ENCODE measurements around the gene TNC.
"Not testable (repeated sequence)": the region's sequence is repeated elsewhere in the genome, so short reads cannot be mapped to it uniquely, and the experiment has no call there.

The TNC gene

GRCh38 chr9:115138151-115138550 is 20.2 kb upstream of the TNC start:
- ChIA-PET POLR2A (no interaction called here), CTCF (no interaction called here)
- TF ChIP-seq ZNF384 (IDR thresholded peaks at IDR 0.05), result no peak
- TF ChIP-seq FOXA1 (IDR thresholded peaks at IDR 0.05), result no peak
- no peak for TF ChIP-seq BHLHE40 (IDR thresholded peaks at IDR 0.05; ENCODE audit: borderline replicate concordance)
- no peak for TF ChIP-seq ARNT (IDR thresholded peaks at IDR 0.05)
- no peak for TF ChIP-seq SP1 (IDR thresholded peaks at IDR 0.05)
- no peak for TF ChIP-seq NFRKB (IDR thresholded peaks at IDR 0.05)
- TF ChIP-seq FOXM1 (IDR thresholded peaks at IDR 0.05; ENCODE audit: borderline replicate concordance), result no peak
- no peak for TF ChIP-seq ELF4 (IDR thresholded peaks at IDR 0.05)
- no peak for TF ChIP-seq SUZ12 (IDR thresholded peaks at IDR 0.05)
- TF ChIP-seq PKNOX1 (IDR thresholded peaks at IDR 0.05), result no peak
- TF ChIP-seq FOXK2 (IDR thresholded peaks at IDR 0.05), result no peak
- no peak for TF ChIP-seq TARDBP (IDR thresholded peaks at IDR 0.05)
- TF ChIP-seq CTBP1 (IDR thresholded peaks at IDR 0.05; ENCODE audit: borderline replicate concordance), result no peak
- no peak for TF ChIP-seq HDGF (IDR thresholded peaks at IDR 0.05; ENCODE audit: borderline replicate concordance)
- TF ChIP-seq L3MBTL2 (conservative IDR thresholded peaks at IDR 0.05), result no peak
- TF ChIP-seq LEF1 (IDR thresholded peaks at IDR 0.05; ENCODE audit: borderline replicate concordance), result no peak
- no peak for DNase-seq (ENCODE audit: extremely low spot score)

GRCh38 chr9:115137526-115137925 is 19.6 kb upstream of the TNC start:
- POLR2A ChIA-PET, result no interaction called here
- no peak for TF ChIP-seq SUZ12 (IDR thresholded peaks at IDR 0.05)
- TF ChIP-seq FOXM1 (IDR thresholded peaks at IDR 0.05; ENCODE audit: borderline replicate concordance), result no peak
- no peak for TF ChIP-seq SP1 (IDR thresholded peaks at IDR 0.05)
- TF ChIP-seq LEF1 (IDR thresholded peaks at IDR 0.05; ENCODE audit: borderline replicate concordance), result no peak
- TF ChIP-seq FOXK2 (IDR thresholded peaks at IDR 0.05), result no peak
- CTCF ChIA-PET, result no interaction called here
- DNase-seq (ENCODE audit: extremely low spot score), result no peak

GRCh38 chr9:115135821-115136778 is 18.1 kb upstream of the TNC start:
- ChIA-PET CTCF (interaction anchor here (1.0 kb wide), 1 partner anchor 32 kb away, joined by 3 read pairs; no protein-coding TSS in a partner anchor), POLR2A (no interaction called here)
- no peak for DNase-seq (ENCODE audit: extremely low spot score)
- TF ChIP-seq BHLHE40 (IDR thresholded peaks at IDR 0.05; ENCODE audit: borderline replicate concordance) (no peak), FOXM1 (IDR thresholded peaks at IDR 0.05; ENCODE audit: borderline replicate concordance) (no peak), TARDBP (IDR thresholded peaks at IDR 0.05) (no peak), NFRKB (IDR thresholded peaks at IDR 0.05) (no peak), LEF1 (IDR thresholded peaks at IDR 0.05; ENCODE audit: borderline replicate concordance) (no peak), FOXK2 (IDR thresholded peaks at IDR 0.05) (no peak), SP1 (IDR thresholded peaks at IDR 0.05) (no peak), PKNOX1 (IDR thresholded peaks at IDR 0.05) (no peak), SUZ12 (IDR thresholded peaks at IDR 0.05) (no peak), FOXA1 (IDR thresholded peaks at IDR 0.05) (no peak)

GRCh38 chr9:115134941-115135340 is 17.0 kb upstream of the TNC start:
- POLR2A ChIA-PET, result no interaction called here

GRCh38 chr9:115133649-115134048 is 15.7 kb upstream of the TNC start:
- DNase-seq (ENCODE audit: extremely low spot score), result no peak
- TF ChIP-seq LEF1 (IDR thresholded peaks at IDR 0.05; ENCODE audit: borderline replicate concordance) (no peak), FOXK2 (IDR thresholded peaks at IDR 0.05) (no peak), SP1 (IDR thresholded peaks at IDR 0.05) (no peak), HDGF (IDR thresholded peaks at IDR 0.05; ENCODE audit: borderline replicate concordance) (no peak), ZNF384 (IDR thresholded peaks at IDR 0.05) (no peak), TARDBP (IDR thresholded peaks at IDR 0.05) (no peak), PKNOX1 (IDR thresholded peaks at IDR 0.05) (no peak)
- ChIA-PET CTCF (no interaction called here), POLR2A (interaction anchor here (0.6 kb wide), 1 partner anchor 16 kb away, joined by 3 read pairs; the partner anchor contains the start of gene TNC)

More at GRCh38 chr9:115134941-115135340, 17.0 kb upstream of the TNC start:
- CTCF ChIA-PET, result no interaction called here
- DNase-seq (ENCODE audit: extremely low spot score), result no peak
- TF ChIP-seq LEF1 (IDR thresholded peaks at IDR 0.05; ENCODE audit: borderline replicate concordance) (no peak), ARNT (IDR thresholded peaks at IDR 0.05) (no peak)

GRCh38 chr9:115132648-115133047 is 14.7 kb upstream of the TNC start:
- DNase-seq (ENCODE audit: extremely low spot score), result peak; percentile 7
- ChIA-PET POLR2A (no interaction called here), CTCF (interaction anchor here (0.6 to 1.0 kb wide), 2 partner anchors 14 to 19 kb away, joined by 3 read pairs; no protein-coding TSS in a partner anchor)
- TF ChIP-seq NFRKB (IDR thresholded peaks at IDR 0.05), result no peak
- TF ChIP-seq SUZ12 (IDR thresholded peaks at IDR 0.05), result no peak

- CTCF ChIA-PET, result no interaction called here
- POLR2A ChIA-PET, result no interaction called here
- no peak for DNase-seq (ENCODE audit: extremely low spot score)
- TF ChIP-seq SP1 (IDR thresholded peaks at IDR 0.05) (no peak), FOXK2 (IDR thresholded peaks at IDR 0.05) (no peak), HDGF (IDR thresholded peaks at IDR 0.05; ENCODE audit: borderline replicate concordance) (no peak), ARNT (IDR thresholded peaks at IDR 0.05) (no peak)
These were observed 12.2 kb upstream of the TNC start for GRCh38 chr9:115130176-115130575.

- POLR2A ChIA-PET; DNase-seq (ENCODE audit: extremely low spot score); CTCF ChIA-PET: not testable (repeated sequence)
These were observed 10.8 kb upstream of the TNC start for GRCh38 chr9:115128726-115129125.

All from HEK293T (cell line).